HepG2 (cell line): ENCODE results near the gene KCNJ6.
"Not testable (repeated sequence)": the region's sequence is repeated elsewhere in the genome, so short reads cannot be mapped to it uniquely, and the experiment has no call there.

Source experiments
- ARHGAP35 ChIP-seq: sonication (generic); formaldehyde crosslinking; IDR thresholded peaks from 2 replicates; pipeline ENCODE4 v1.9.0; 2022; ENCODE audit warnings: mild to moderate bottlenecking, inconsistent platforms, moderate library complexity, missing genetic modification reagents, borderline replicate concordance
- ELF1 ChIP-seq: sonication (generic); formaldehyde crosslinking; IDR thresholded peaks from 2 replicates; pipeline ENCODE4 v1.4.0; 2020; ENCODE audit warnings: missing genetic modification reagents
- MXD1 ChIP-seq: sonication (generic); formaldehyde crosslinking; IDR thresholded peaks from 2 replicates; pipeline ENCODE4 v1.4.0; 2020; ENCODE audit warnings: mild to moderate bottlenecking, missing genetic modification reagents
- RAD21 ChIP-seq: fragments of 450-650 bp; formaldehyde crosslinking; IDR thresholded peaks from 2 replicates; pipeline ENCODE4 v1.5.0; 2020; ENCODE audit warnings: mild to moderate bottlenecking
- SUZ12 ChIP-seq: fragments of 150-350 bp; IDR thresholded peaks from 2 replicates; pipeline ENCODE4 v1.6.1; 2014; ENCODE audit warnings: low read depth, low read length
- ZBTB10 ChIP-seq: sonication (generic); formaldehyde crosslinking; IDR thresholded peaks from 2 replicates; pipeline ENCODE4 v1.4.0; 2020; ENCODE audit warnings: missing genetic modification reagents, borderline replicate concordance
- ZBTB21 ChIP-seq: sonication (generic); formaldehyde crosslinking; IDR thresholded peaks from 2 replicates; pipeline ENCODE4 v1.4.0; 2020; ENCODE audit warnings: missing genetic modification reagents

- TF ChIP-seq MXD1 (CRISPR knock-in tag); ZBTB10 (CRISPR knock-in tag); ELF1 (CRISPR knock-in tag); SUZ12; ZBTB21 (CRISPR knock-in tag); RAD21 (CRISPR knock-in tag); ARHGAP35 (CRISPR knock-in tag): not testable (repeated sequence)
Measured at GRCh38 chr21:37590836-37591235, 325.4 kb downstream of the KCNJ6 start.
